K562 (cell line): ENCODE data around the gene FTHL17. TPM values are rescaled to one million over a fixed set of nuclear protein-coding genes. Genes with fewer than 3 reads are reported as not detected.

Experiments used
- ATAC-seq: fragments of 200-7000 bp; cut with Tn5 transposase; 3 replicates; pipeline ENCODE4 v1.9.1; 2020; ENCODE audit warnings: moderate library complexity
- BruUV-seq: library from RNA; stranded (reverse); fragments of 400-500 nt; replicated peaks from 2 replicates; lab custom pipeline; 2021; lab: Mats Ljungman, UMichigan
- CTCF ChIA-PET: fragments of 300-600 bp; formaldehyde crosslinking; extraction: SDS; loops from one replicate; lab custom pipeline; 2021; ENCODE audit warnings: low intra/inter-chr PET ratio; lab: Yijun Ruan, JAX
- POLR2A ChIA-PET: fragments of 300-600, 350-650 bp; sonication (Branson Sonifier 250); formaldehyde crosslinking; extraction: SDS; loops from one replicate; lab custom pipeline; 2021; ENCODE audit warnings: antibody characterized with exemption, inconsistent platforms; lab: Yijun Ruan, JAX
- DNase-seq, 4 experiments: peaks; one replicate each; pipeline versions ENCODE4 v3.0.0 to v3.0.0-alpha.2; 2011 to 2018; ENCODE audit warnings: low spot score in 3 of 4, mixed read lengths in 3 of 4; ENCODE audit errors: extremely low read depth in 1 of 4
- FAIRE-seq: peaks from 2 replicates; lab custom pipeline; 2011; peaks lifted over from hg19 to GRCh38; lab: Jason Lieb, UNC
- H2AFZ ChIP-seq: 2 replicates; pipeline ENCODE4 v1.6.0; 2011; ENCODE audit warnings: low read depth, low read length, control low read depth, inconsistent platforms
- H3K27ac ChIP-seq: fragments of 200-600 bp; 3 replicates; pipeline ENCODE4 v1.8.0; 2011; ENCODE audit warnings: low read depth, mild to moderate bottlenecking, control low read depth, inconsistent platforms, low read length, moderate library complexity, mixed read lengths; ENCODE audit errors: extremely low read depth
- H3K27me3 ChIP-seq, 2 experiments: fragments of 300-600 bp in 1 of 2; 2 replicates in 1 of 2; 3 replicates in 1 of 2; pipeline versions ENCODE4 v1.6.0 to v1.8.0; 2011; ENCODE audit warnings: inconsistent platforms in 2 of 2, low read length in 2 of 2, mild to moderate bottlenecking in 1 of 2, mixed read lengths in 1 of 2, moderate library complexity in 1 of 2; ENCODE audit not compliant: control insufficient read depth in 2 of 2, insufficient read depth in 2 of 2
- H3K36me3 ChIP-seq: fragments of 300-600 bp; 3 replicates; pipeline ENCODE4 v1.8.0; 2011; ENCODE audit warnings: mild to moderate bottlenecking, low read length, inconsistent platforms; ENCODE audit not compliant: control insufficient read depth, insufficient read depth
- H3K4me1 ChIP-seq, 2 experiments: fragments of 200-600 bp in 1 of 2; replicated peaks in 1 of 2; 2 replicates in 1 of 2; 3 replicates in 1 of 2; pipeline versions ENCODE4 v1.5.1 to v1.8.0; 2011; ENCODE audit warnings: inconsistent platforms in 2 of 2, low read length in 2 of 2, mild to moderate bottlenecking in 1 of 2, mixed read lengths in 1 of 2, moderate library complexity in 1 of 2; ENCODE audit not compliant: control insufficient read depth in 2 of 2, insufficient read depth in 2 of 2
- H3K4me2 ChIP-seq: 2 replicates; pipeline ENCODE4 v1.6.1; 2011; ENCODE audit warnings: low read length, control low read depth, inconsistent platforms, mixed read lengths; ENCODE audit not compliant: insufficient read depth
- H3K4me3 ChIP-seq: fragments of 200-600 bp; sonication (generic), shearing (Covaris generic); 2 replicates; pipeline ENCODE4 v1.5.1; 2016; ENCODE audit warnings: control low read depth, inconsistent platforms
- H3K79me2 ChIP-seq: fragments of 200-600 bp; 3 replicates; pipeline ENCODE4 v1.8.0; 2011; ENCODE audit warnings: low read length, inconsistent platforms; ENCODE audit not compliant: control insufficient read depth, insufficient read depth
- H3K9ac ChIP-seq, 2 experiments: 2 replicates each; pipeline versions ENCODE4 v1.6.0 to v1.6.1; 2011; ENCODE audit warnings: low read depth in 2 of 2, low read length in 2 of 2, control low read depth in 1 of 2, inconsistent platforms in 1 of 2, mild to moderate bottlenecking in 1 of 2, mixed read lengths in 1 of 2; ENCODE audit not compliant: insufficient read depth in 1 of 2
- H3K9me1 ChIP-seq: one replicate; pipeline ENCODE4 v1.6.0; 2011; ENCODE audit warnings: inconsistent platforms, mild to moderate bottlenecking, low read length, moderate library complexity; ENCODE audit not compliant: control insufficient read depth, insufficient read depth
- H3K9me3 ChIP-seq: replicated peaks from 2 replicates; pipeline ENCODE4 v1.5.1; 2011; ENCODE audit warnings: low read depth, low read length, inconsistent platforms; ENCODE audit not compliant: control insufficient read depth, insufficient read depth
- H4K20me1 ChIP-seq: replicated peaks from 2 replicates; pipeline ENCODE4 v1.6.1; 2011; ENCODE audit warnings: low read length, inconsistent platforms, mixed read lengths; ENCODE audit not compliant: control insufficient read depth, insufficient read depth
- ADNP ChIP-seq: fragments of 200-800 bp; sonication (Bioruptor generic); IDR thresholded peaks from 2 replicates; pipeline ENCODE4 v1.6.1; 2016; ENCODE audit warnings: missing genetic modification characterization, missing compliant biosample characterization
- E2F4 ChIP-seq: sonication (generic); formaldehyde crosslinking; IDR thresholded peaks from 2 replicates; pipeline ENCODE4 v1.8.0; 2022; ENCODE audit warnings: mild to moderate bottlenecking, low read depth, missing genetic modification reagents
- ETV1 ChIP-seq: fragments of 450-650 bp; conservative IDR thresholded peaks from 2 replicates; pipeline ENCODE4 v1.6.1; 2016; ENCODE audit warnings: missing genetic modification characterization, control low read depth, low read depth, missing compliant biosample characterization
- HCFC1 ChIP-seq: IDR thresholded peaks from 2 replicates; pipeline ENCODE4 v1.6.1; 2012; ENCODE audit warnings: low read depth, low read length, improper control_type of control experiment
- KDM1A ChIP-seq, 2 experiments: fragments of 450-650 bp; IDR thresholded peaks; 2 replicates each; pipeline ENCODE4 v1.6.1; 2016; ENCODE audit warnings: mild to moderate bottlenecking in 2 of 2
- KDM5B ChIP-seq: fragments of 200-600 bp; sonication (generic); IDR thresholded peaks from 2 replicates; pipeline ENCODE4 v1.6.1; 2012; ENCODE audit warnings: low read depth, mild to moderate bottlenecking, moderate library complexity, low read length, control low read depth, inconsistent platforms; ENCODE audit not compliant: insufficient replicate concordance
- MAZ ChIP-seq, 2 experiments: fragments of 450-650 bp in 1 of 2; sonication (generic) in 1 of 2; formaldehyde crosslinking; IDR thresholded peaks in 1 of 2; conservative IDR thresholded peaks in 1 of 2; 2 replicates each; pipeline versions ENCODE4 v1.4.0 to v1.5.0; 2020; ENCODE audit warnings: mild to moderate bottlenecking in 1 of 2, missing genetic modification reagents in 1 of 2
- PTTG1 ChIP-seq: fragments of 450-650 bp; IDR thresholded peaks from 2 replicates; pipeline ENCODE4 v1.6.1; 2016; ENCODE audit warnings: low read depth, mild to moderate bottlenecking, missing genetic modification characterization, missing compliant biosample characterization
- RB1 ChIP-seq: fragments of 450-650 bp; IDR thresholded peaks from 2 replicates; pipeline ENCODE4 v1.6.1; 2017; ENCODE audit warnings: low read depth, mild to moderate bottlenecking
- RREB1 ChIP-seq: fragments of 250-450 bp; sonication (Bioruptor Pico); IDR thresholded peaks from 2 replicates; pipeline ENCODE4 v1.4.0; 2020
- ZNF408 ChIP-seq: fragments of 250-450 bp; sonication (Bioruptor Pico); IDR thresholded peaks from 2 replicates; pipeline ENCODE4 v1.4.0; 2020; ENCODE audit warnings: low read depth, mild to moderate bottlenecking, moderate library complexity
- WGBS: fragments of 100-300 bp; shearing (Covaris generic); methylation state at CpG from one replicate; pipeline ENCODE4 v1.1.6; 2016; ENCODE audit warnings: low coverage, mixed read lengths; ENCODE audit not compliant: insufficient coverage; ENCODE audit errors: missing lambda C conversion rate; 5-methylcytosine and 5-hydroxymethylcytosine counted together
- in situ Hi-C: fragments of 300-500 bp; cut with MboI; formaldehyde crosslinking; loops from 4 replicates; pipeline ENCODE4 v1.15.0; 2018; ENCODE audit warnings: inconsistent platforms, mixed read lengths
- intact Hi-C: fragments of 100-400 bp; cut with micrococcal nuclease; formaldehyde crosslinking; loops from 2 replicates; pipeline ENCODE4 v1.14.2; 2022
- polyA plus RNA-seq, 8 experiments: library from polyadenylated mRNA; depleted of rRNA in 4 of 8; stranded (reverse) in 5 of 8; unstranded in 3 of 8; fragments of >200 nt; fragmentation: Nextera tagmentation in 2 of 8; fragmentation: Illumina TruSeq in 1 of 8; extraction: Ambion mirVana in 2 of 8; extraction: Trizol in 1 of 8; gene quantifications; 2 replicates each; pipeline versions ENCODE4 v1.2.1 to v1.2.3, GENCODE V29; 2011 to 2014; ENCODE audit warnings: inconsistent platforms in 1 of 8, missing spikeins in 1 of 8
- total RNA-seq, 7 experiments: library from RNA; depleted of rRNA in 6 of 7; stranded (reverse); fragments of >200 nt in 6 of 7; fragmentation: Illumina TruSeq in 2 of 7; extraction: Trizol in 2 of 7; gene quantifications; 2 replicates each; pipeline versions ENCODE4 v1.2.1 to v1.2.3, GENCODE V29; 2011 to 2021; ENCODE audit warnings: low replicate concordance in 1 of 7

Gene FTHL17
- total and polyA plus RNA-seq, 9 of the 15 experiments (the other 6 are each of a cell fraction or from before 2014, with no cell fraction given), result not detected

GRCh38 chrX:31092970-31093638 lies 21.3 kb upstream of the FTHL17 start (continued):
- TF ChIP-seq ETV1 (no peak), MAZ (CRISPR knock-in tag; conservative IDR thresholded peaks at IDR 0.05 in 1 of 2, IDR thresholded peaks at IDR 0.05 in 1 of 2) (no peak), ZNF408 (CRISPR knock-in tag) (no peak), PTTG1 (tag) (no peak), KDM5B (no peak), KDM1A (IDR thresholded peaks at IDR 0.05) (no peak), ADNP (tag) (no peak), RB1 (no peak)
- TF ChIP-seq, all 486 proteins: peak for 0

- TF ChIP-seq HCFC1, result no peak
- TF ChIP-seq E2F4 (CRISPR knock-in tag), result no peak
- no peak for TF ChIP-seq RREB1 (CRISPR knock-in tag)
- TF ChIP-seq, all 486 proteins: peak for 0
- Histone ChIP-seq H3K9me3 (no peaks in the 10 kb centered on the region), H3K36me3 (no peaks in the 10 kb centered on the region), H2AFZ (no peak overlapping the region), H3K9ac (no peak overlapping the region), H3K79me2 (no peaks in the 10 kb centered on the region), H3K4me1 (no peaks in the 10 kb centered on the region), H3K27ac (no peak overlapping the region), H3K27me3 (peaks cover 0 to 6% of the 10 kb centered on the region in 2 experiments; a peak in 3 of 5 replicates), H3K4me3 (no peak overlapping the region), H3K4me2 (no peak overlapping the region), H3K9me1 (no peaks in the 10 kb centered on the region), H4K20me1 (no peaks in the 10 kb centered on the region)
- intact Hi-C loops (no loop called here), in situ Hi-C loops (no loop called here)
- ATAC-seq (no peak), FAIRE-seq (no peak), DNase-seq (no peak)
- POLR2A ChIA-PET, result no interaction called here
- no TSS peak for BruUV-seq
- WGBS, result 0% methylated on average over 3 of the region's 3 CpGs
- CTCF ChIA-PET, result no interaction called here
Observed at GRCh38 chrX:31092476-31092875, 20.6 kb upstream of the FTHL17 start.
